ENCODE data around the gene CCNA2.

CCNA2 gene

DNA sequence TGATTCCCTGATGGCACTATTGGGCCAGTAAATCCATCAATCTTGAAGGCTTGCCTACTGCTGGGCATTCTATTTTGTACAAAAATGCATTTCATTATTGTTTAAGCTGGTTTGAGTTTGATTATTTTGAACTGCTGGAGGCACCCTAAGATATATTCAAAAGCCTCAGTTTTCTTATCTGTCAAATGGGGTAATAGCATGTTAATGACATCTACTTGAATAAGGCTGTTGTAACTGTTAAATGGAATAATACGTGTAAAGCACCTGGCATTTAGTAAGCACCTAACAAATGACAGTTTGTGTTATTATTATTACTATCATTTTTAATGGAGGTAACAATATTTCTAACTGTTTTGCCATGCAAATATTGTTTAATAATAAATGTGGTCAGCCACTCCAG lies 51.8 kb downstream of the CCNA2 start:
- DNase-seq, result no peak

GRCh38 chr4:121769341-121769740 lies 54.3 kb downstream of the CCNA2 start:
- DNase-seq, result no peak

- DNase-seq, result no peak
Measured at GRCh38 chr4:121767166-121767565, 56.5 kb downstream of the CCNA2 start.

Measured in activated naive CD4-positive, alpha-beta T cell (primary cell).